SU-DHL-6 (cell line): ENCODE results near the gene TMEM106C.

Experiments
- CTCF ChIP-seq: fragments of 200-600 bp; sonication (generic); IDR thresholded peaks from one replicate; pipeline ENCODE4 v1.5.1; 2017; ENCODE audit warnings: antibody characterized with exemption, mild to moderate bottlenecking, low read length, moderate library complexity; ENCODE audit not compliant: insufficient read depth, poor library complexity, severe bottlenecking
- EZH2phosphoT487 ChIP-seq: fragments of 200-600 bp; sonication (generic), shearing (Covaris generic); conservative IDR thresholded peaks from 2 replicates; pipeline ENCODE4 v1.6.1; 2018; ENCODE audit warnings: mild to moderate bottlenecking, antibody characterized with exemption, low read length, moderate library complexity, mixed read lengths

GRCh38 chr12:47954467-47955045 is 8.8 kb upstream of the TMEM106C start:
- TF ChIP-seq EZH2phosphoT487 (no peak), CTCF (no peak)
